Ovary (tissue), 9 donors: Measurements from ENCODE around the gene RRAD. TPM values are rescaled to one million over a fixed set of nuclear protein-coding genes. Genes with fewer than 3 reads are reported as not detected.

Experiments
- DNase-seq, 5 donors: peaks; one replicate each; pipeline ENCODE4 v3.0.0-alpha.2; 2019 to 2020
- H3K27ac ChIP-seq, 2 donors: fragments of 200-600 bp; one replicate each; pipeline versions ENCODE4 v1.5.1 to v1.8.0; 2019 to 2022
- H3K27me3 ChIP-seq: fragments of 200-600 bp; one replicate; pipeline ENCODE4 v1.8.0; 2022
- H3K36me3 ChIP-seq: fragments of 200-600 bp; sonication (generic); one replicate; pipeline ENCODE4 v1.5.1; 2019
- H3K4me1 ChIP-seq: one replicate; pipeline ENCODE4 v1.8.1; 2013; ENCODE audit warnings: mild to moderate bottlenecking, moderate library complexity; ENCODE audit not compliant: insufficient read depth
- H3K4me3 ChIP-seq: fragments of 200-600 bp; sonication (generic); one replicate; pipeline ENCODE4 v1.5.1; 2017
- H3K9me3 ChIP-seq, 2 donors: fragments of 200-600 bp in 1 of 2; sonication (generic) in 1 of 2; one replicate each; pipeline versions ENCODE4 v1.5.1 to v1.8.1; 2013 to 2019; ENCODE audit warnings: mild to moderate bottlenecking in 1 of 2, moderate library complexity in 1 of 2
- EP300 ChIP-seq: sonication (generic); formaldehyde crosslinking; IDR thresholded peaks from one replicate; pipeline ENCODE4 v1.6.1; 2017; ENCODE audit warnings: antibody characterized with exemption
- POLR2A ChIP-seq: fragments of 450-650 bp; IDR thresholded peaks from one replicate; pipeline ENCODE4 v1.6.1; 2017; ENCODE audit warnings: antibody characterized with exemption, mild to moderate bottlenecking, moderate library complexity
- WGBS, 3 donors: extraction: QIAGEN DNeasy Blood & Tissue Kit in 1 of 3; methylation state at CpG; one replicate each; pipeline versions ENCODE4 v1.1.5 to v1.1.7; 2013 to 2017; 5-methylcytosine and 5-hydroxymethylcytosine counted together
- intact Hi-C, 4 donors: fragments of 100-400 bp; cut with DNase I; formaldehyde crosslinking; loops; one replicate each; pipeline versions ENCODE4 v1.11.0 to v1.15.1; 2022 to 2023
- polyA plus RNA-seq, 2 donors: library from polyadenylated mRNA; stranded (reverse); fragments of 200-250 nt in 1 of 2; fragments of 350-450 nt in 1 of 2; fragmentation: Illumina TruSeq in 1 of 2; extraction: RNeasy Lipid Tissue Mini Kit (QIAGEN cat#74804) in 1 of 2; gene quantifications; one replicate each; pipeline ENCODE4 v1.2.3, GENCODE V29; 2013 to 2014
- total RNA-seq, 7 donors: library from RNA; depleted of rRNA in 2 of 7; stranded (reverse); fragments of >200 nt in 2 of 7; fragmentation: NEBNext Ultra II Directional in 3 of 7; extraction: Animal tissue kit (Norgen Biotek cat#: 25700) in 3 of 7; gene quantifications; one replicate each; pipeline versions ENCODE4 v1.1.0 to v1.2.4, GENCODE V29; 2016 to 2023
- TF ChIP-seq, protein P1 (sequence below), 3 donors: fragments of 450-650 bp in 2 of 3; fragments of 200-600 bp in 1 of 3; IDR thresholded peaks; one replicate each; pipeline versions ENCODE4 v1.5.1 to v1.8.0; 2016 to 2022; ENCODE audit warnings: antibody characterized with exemption in 3 of 3, mild to moderate bottlenecking in 1 of 3
- donor health status: DM: no; HTN: no; CAD: no; lungs with moderate emphysema.
- donor health status: DM: no; HTN: no; CAD: no.
- donor health status: Bipolar disorder and iron deficiency.
- donor health status: DM: yes; HTN: yes; CAD: no.
- donor health status: DM: no; HTN: no; CAD: no.
- donor health status: DM: yes; HTN: yes; CAD: no.

The RRAD gene
- total and polyA plus RNA-seq, 9 donors = 2.3 to 43.1 (median 12.1) TPM

DNA sequence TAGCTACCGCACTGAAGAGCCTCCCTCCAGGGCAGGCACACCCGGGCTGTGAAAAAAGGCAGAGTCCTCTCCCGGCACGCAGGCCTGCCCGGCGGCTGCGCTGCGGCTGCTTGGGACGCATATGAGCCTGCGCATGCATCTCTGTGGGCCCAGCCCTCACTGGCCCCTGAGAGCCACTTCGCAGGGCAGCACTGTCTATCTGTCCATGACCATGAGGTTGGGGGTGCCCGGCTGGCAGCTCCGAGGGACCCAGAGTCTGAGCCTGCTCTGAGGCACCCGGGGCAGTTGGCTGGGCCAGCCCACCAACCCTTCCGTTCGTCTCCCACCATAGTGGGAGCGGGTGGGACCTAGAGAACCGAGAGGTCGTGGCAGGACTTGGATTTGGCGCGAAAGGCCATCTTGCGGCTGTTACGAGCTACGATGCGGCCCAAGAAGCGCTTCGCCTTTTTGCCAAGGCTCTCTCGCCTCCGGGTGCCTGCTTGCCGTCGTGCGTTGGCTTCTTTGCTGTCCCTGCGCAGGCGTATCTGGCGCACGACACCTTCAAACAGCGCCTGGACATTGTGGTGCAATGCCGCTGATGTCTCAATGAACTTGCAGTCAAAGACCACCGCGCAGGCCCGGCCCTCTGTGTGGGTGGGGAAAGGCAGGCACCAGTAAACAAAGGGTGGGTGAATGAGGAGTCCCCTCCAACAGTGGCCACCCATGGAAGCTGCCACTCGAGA, 3.4 kb downstream of the RRAD start:
- intact Hi-C loops = no loop called here
- H3K36me3 ChIP-seq = no peaks in the 10 kb centered on the region
- no peak for DNase-seq
- no peaks in the 10 kb centered on the region for H3K9me3 ChIP-seq
- no peak overlapping the region for H3K4me3 ChIP-seq
- TF ChIP-seq POLR2A (no peak), EP300 (no peak)
- TF ChIP-seq, protein P1, sequence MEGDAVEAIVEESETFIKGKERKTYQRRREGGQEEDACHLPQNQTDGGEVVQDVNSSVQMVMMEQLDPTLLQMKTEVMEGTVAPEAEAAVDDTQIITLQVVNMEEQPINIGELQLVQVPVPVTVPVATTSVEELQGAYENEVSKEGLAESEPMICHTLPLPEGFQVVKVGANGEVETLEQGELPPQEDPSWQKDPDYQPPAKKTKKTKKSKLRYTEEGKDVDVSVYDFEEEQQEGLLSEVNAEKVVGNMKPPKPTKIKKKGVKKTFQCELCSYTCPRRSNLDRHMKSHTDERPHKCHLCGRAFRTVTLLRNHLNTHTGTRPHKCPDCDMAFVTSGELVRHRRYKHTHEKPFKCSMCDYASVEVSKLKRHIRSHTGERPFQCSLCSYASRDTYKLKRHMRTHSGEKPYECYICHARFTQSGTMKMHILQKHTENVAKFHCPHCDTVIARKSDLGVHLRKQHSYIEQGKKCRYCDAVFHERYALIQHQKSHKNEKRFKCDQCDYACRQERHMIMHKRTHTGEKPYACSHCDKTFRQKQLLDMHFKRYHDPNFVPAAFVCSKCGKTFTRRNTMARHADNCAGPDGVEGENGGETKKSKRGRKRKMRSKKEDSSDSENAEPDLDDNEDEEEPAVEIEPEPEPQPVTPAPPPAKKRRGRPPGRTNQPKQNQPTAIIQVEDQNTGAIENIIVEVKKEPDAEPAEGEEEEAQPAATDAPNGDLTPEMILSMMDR (IDR thresholded peaks at IDR 0.05) = no peak
- 85 to 86% (median 86%) methylated on average over 42 of the region's 42 CpGs for WGBS, 3 donors
- H3K4me1 ChIP-seq = peaks cover 10% of the 10 kb centered on the region
- no peak overlapping the region for H3K27ac ChIP-seq
- no peaks in the 10 kb centered on the region for H3K27me3 ChIP-seq

DNA sequence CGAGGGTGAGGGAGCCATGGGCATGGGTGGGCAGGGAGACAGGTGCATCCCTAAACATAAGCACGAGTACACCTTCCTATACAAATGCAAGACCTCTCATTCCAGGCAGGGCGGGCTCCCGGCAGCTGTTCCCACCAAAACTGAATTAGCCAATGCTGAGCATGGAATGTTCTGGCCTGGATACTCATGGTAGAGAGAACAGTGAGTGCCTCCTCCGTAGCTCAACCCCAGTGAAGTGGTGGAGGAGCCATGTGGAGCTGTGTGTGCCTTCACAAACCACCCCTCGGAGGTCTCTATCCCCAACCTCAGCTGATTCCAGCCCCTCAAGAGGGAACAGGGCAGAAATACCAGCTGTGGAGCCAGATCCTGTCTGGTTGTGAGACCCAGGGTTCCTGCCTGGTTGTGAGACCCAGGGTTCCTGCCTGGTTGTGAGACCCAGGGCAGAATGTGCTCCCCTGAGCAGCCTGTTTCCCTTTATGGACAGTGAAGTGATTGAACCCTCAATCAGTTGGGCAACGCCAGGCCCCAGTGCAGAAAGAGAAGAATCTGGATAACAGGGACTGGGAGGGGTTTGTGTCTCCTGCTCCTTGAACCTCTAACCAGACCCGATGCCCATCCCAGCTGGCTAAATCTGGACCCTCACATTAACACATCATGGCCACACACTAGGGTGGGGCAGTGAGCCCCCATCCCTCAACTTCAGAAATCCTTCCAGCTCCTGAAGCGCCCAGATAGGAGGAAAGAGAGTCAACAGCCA, 4.2 kb downstream of the RRAD start:
- Histone ChIP-seq H3K9me3 (no peaks in the 10 kb centered on the region), H3K27ac (no peak overlapping the region), H3K36me3 (no peaks in the 10 kb centered on the region), H3K4me1 (peaks cover 7% of the 10 kb centered on the region), H3K4me3 (no peak overlapping the region), H3K27me3 (no peaks in the 10 kb centered on the region)
- 68 to 82% (median 79%) methylated on average over 9 of the region's 9 CpGs for WGBS, 3 donors
- no peak for DNase-seq
- intact Hi-C loops = no loop called here
- TF ChIP-seq, protein P1 (IDR thresholded peaks at IDR 0.05) = no peak
- TF ChIP-seq POLR2A = no peak
- no peak for TF ChIP-seq EP300

DNA sequence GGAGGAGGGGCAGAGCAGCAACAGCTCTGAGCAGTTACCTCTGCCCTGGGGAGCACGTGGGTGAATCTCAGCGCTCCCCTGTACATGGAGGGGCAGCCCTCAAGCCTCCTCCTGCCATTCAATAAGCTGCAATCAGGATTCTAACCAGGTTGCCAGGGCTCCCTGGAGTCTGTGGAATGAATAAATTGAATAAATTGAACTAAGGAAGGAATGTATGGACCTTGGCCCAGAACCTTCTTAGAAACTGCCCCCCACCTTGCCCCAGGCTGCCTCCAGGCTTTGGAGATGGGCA, 5.1 kb downstream of the RRAD start:
- H3K27me3 ChIP-seq = no peaks in the 10 kb centered on the region
- DNase-seq = no peak
- TF ChIP-seq POLR2A (no peak), EP300 (no peak)
- TF ChIP-seq, protein P1 (IDR thresholded peaks at IDR 0.05) = no peak
- no peaks in the 10 kb centered on the region for H3K9me3 ChIP-seq
- H3K4me3 ChIP-seq = no peak overlapping the region
- H3K36me3 ChIP-seq = no peaks in the 10 kb centered on the region
- intact Hi-C loops = no loop called here
- WGBS, 3 donors = 67 to 72% (median 68%) methylated on average over 2 of the region's 2 CpGs
- H3K4me1 ChIP-seq = peaks cover 5% of the 10 kb centered on the region
- no peak overlapping the region for H3K27ac ChIP-seq

DNA sequence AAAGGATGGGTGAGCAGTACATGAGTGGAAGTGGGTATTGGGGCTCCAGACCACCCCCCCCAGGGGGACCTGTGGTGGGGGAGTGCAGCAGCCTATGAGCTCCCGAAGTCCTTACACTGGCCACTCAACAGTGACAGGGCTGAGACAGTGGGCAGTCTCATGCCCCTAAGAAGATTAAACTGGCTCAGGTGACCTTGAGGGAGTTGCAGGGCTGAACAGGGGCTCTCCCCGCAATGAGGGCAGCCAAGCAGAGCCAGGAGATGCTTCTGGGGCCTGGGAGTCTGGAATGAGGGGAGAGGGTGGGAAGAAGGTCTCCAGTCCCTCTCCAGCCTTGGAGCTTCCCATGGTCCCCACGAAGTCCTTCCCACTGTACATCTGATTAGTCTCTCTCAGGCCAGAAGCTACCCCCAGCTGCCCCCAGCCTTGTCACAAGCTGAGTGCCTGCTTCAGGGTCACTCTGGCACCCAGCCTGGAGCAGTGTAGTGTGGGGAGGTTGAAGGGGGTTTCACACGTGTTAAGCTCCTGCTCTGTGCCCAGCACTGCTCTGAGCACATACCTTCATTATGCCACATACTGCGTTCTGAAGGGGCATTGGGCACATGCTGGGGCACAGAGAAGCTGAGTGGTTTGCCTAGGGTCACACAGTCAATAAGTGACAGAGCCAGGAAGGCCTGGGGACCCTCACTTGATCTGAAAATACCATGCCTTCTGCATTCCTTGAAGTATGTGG, 5.6 kb downstream of the RRAD start:
- no peak for DNase-seq
- Histone ChIP-seq H3K4me3 (no peak overlapping the region), H3K4me1 (peaks cover 5% of the 10 kb centered on the region), H3K9me3 (no peaks in the 10 kb centered on the region), H3K27ac (no peak overlapping the region), H3K36me3 (no peaks in the 10 kb centered on the region), H3K27me3 (no peaks in the 10 kb centered on the region)
- WGBS, 3 donors = 52 to 66% (median 60%) methylated on average over 5 of the region's 5 CpGs
- intact Hi-C loops = no loop called here
- TF ChIP-seq, protein P1 (IDR thresholded peaks at IDR 0.05) = no peak
- TF ChIP-seq EP300 = no peak
- TF ChIP-seq POLR2A = no peak
